GM23338 (cell line): ENCODE measurements around the gene SYCP2. TPM values are rescaled to one million over a fixed set of nuclear protein-coding genes. Genes with fewer than 3 reads are reported as not detected.

Experiments
- ATAC-seq: fragments of 200-7000 bp; cut with Tn5 transposase; 3 replicates; pipeline ENCODE4 v1.9.1; 2020
- DNase-seq: peaks from one replicate; pipeline ENCODE4 v3.0.0-alpha.2; 2015; ENCODE audit warnings: low spot score
- H2AFZ ChIP-seq: fragments of 200-600 bp; sonication (generic); 2 replicates; pipeline ENCODE4 v1.8.0; 2016; ENCODE audit warnings: antibody characterized with exemption, mild to moderate bottlenecking, moderate library complexity
- H3F3A ChIP-seq: fragments of 200-600 bp; sonication (generic); replicated peaks from 2 replicates; pipeline ENCODE4 v1.8.0; 2017; ENCODE audit warnings: antibody characterized with exemption, mixed run types, low read depth
- H3K27ac ChIP-seq: fragments of 200-600 bp; sonication (generic); 2 replicates; pipeline ENCODE4 v1.6.1; 2016; ENCODE audit warnings: low read depth
- H3K27me3 ChIP-seq: fragments of 200-600 bp; sonication (generic); 2 replicates; pipeline ENCODE4 v1.8.0; 2016; ENCODE audit warnings: mild to moderate bottlenecking, mixed run types, moderate library complexity; ENCODE audit not compliant: insufficient read depth
- H3K36me3 ChIP-seq: fragments of 200-600 bp; sonication (generic); 2 replicates; pipeline ENCODE4 v1.8.0; 2016; ENCODE audit warnings: mild to moderate bottlenecking; ENCODE audit not compliant: insufficient read depth
- H3K4me1 ChIP-seq: fragments of 200-600 bp; sonication (generic); 2 replicates; pipeline ENCODE4 v1.8.0; 2016; ENCODE audit warnings: mild to moderate bottlenecking, moderate library complexity; ENCODE audit not compliant: insufficient read depth
- H3K4me2 ChIP-seq: fragments of 200-600 bp; sonication (generic); 2 replicates; pipeline ENCODE4 v1.7.1; 2017; ENCODE audit warnings: mixed run types
- H3K4me3 ChIP-seq: fragments of 200-600 bp; sonication (generic); 2 replicates; pipeline ENCODE4 v1.6.1; 2016; ENCODE audit warnings: mixed run types
- H3K79me2 ChIP-seq: fragments of 200-600 bp; sonication (generic); replicated peaks from 2 replicates; pipeline ENCODE4 v1.8.0; 2017; ENCODE audit warnings: mild to moderate bottlenecking; ENCODE audit not compliant: insufficient read depth
- H3K9me2 ChIP-seq: fragments of 200-600 bp; sonication (generic); 2 replicates; pipeline ENCODE4 v1.8.0; 2017; ENCODE audit not compliant: insufficient read depth
- H4K20me1 ChIP-seq: fragments of 200-600 bp; sonication (generic); replicated peaks from 2 replicates; pipeline ENCODE4 v1.8.0; 2017; ENCODE audit warnings: mild to moderate bottlenecking; ENCODE audit not compliant: insufficient read depth
- H3K27ac Mint-ChIP-seq: 2 replicates; pipeline ENCODE4 v1.8.0; 2020; ENCODE audit warnings: inconsistent platforms, mild to moderate bottlenecking, moderate library complexity, mixed read lengths
- H3K27me3 Mint-ChIP-seq: 3 replicates; pipeline ENCODE4 v1.8.0; 2022; ENCODE audit warnings: low read depth, mild to moderate bottlenecking, moderate library complexity, mixed read lengths, inconsistent platforms; ENCODE audit not compliant: insufficient read depth, poor library complexity
- H3K36me3 Mint-ChIP-seq: 3 replicates; pipeline ENCODE4 v1.8.0; 2021; ENCODE audit warnings: low read depth, mild to moderate bottlenecking, inconsistent platforms, moderate library complexity, mixed read lengths
- H3K4me1 Mint-ChIP-seq: 3 replicates; pipeline ENCODE4 v1.8.0; 2020; ENCODE audit warnings: mild to moderate bottlenecking, inconsistent platforms, mixed read lengths
- H3K4me3 Mint-ChIP-seq: 3 replicates; pipeline ENCODE4 v1.8.0; 2021; ENCODE audit warnings: moderate library complexity, mild to moderate bottlenecking, inconsistent platforms, mixed read lengths
- H3K9me3 Mint-ChIP-seq: 3 replicates; pipeline ENCODE4 v1.8.0; 2020; ENCODE audit warnings: moderate library complexity, mild to moderate bottlenecking, inconsistent platforms, mixed read lengths
- CREB1 ChIP-seq: fragments of 250-450 bp; sonication (Bioruptor Pico); IDR thresholded peaks from 2 replicates; pipeline ENCODE4 v1.5.0; 2020; ENCODE audit warnings: low read depth, mild to moderate bottlenecking, moderate library complexity
- CTCF ChIP-seq, 2 experiments: fragments of 200-600 bp in 1 of 2; sonication (generic) in 1 of 2; conservative IDR thresholded peaks; 2 replicates each; pipeline versions ENCODE4 v1.5.1 to v1.6.1; 2016 to 2017; ENCODE audit warnings: antibody characterized with exemption in 2 of 2, low read depth in 2 of 2, mild to moderate bottlenecking in 2 of 2, moderate library complexity in 1 of 2
- EZH2 ChIP-seq: fragments of 200-600 bp; sonication (generic); IDR thresholded peaks from one replicate; pipeline ENCODE4 v1.8.0; 2017; ENCODE audit warnings: antibody characterized with exemption, mild to moderate bottlenecking, low read depth; ENCODE audit not compliant: unreplicated experiment
- EZH2phosphoT487 ChIP-seq: fragments of 200-600 bp; sonication (generic); IDR thresholded peaks from one replicate; pipeline ENCODE4 v1.8.1; 2018; ENCODE audit warnings: antibody characterized with exemption; ENCODE audit not compliant: unreplicated experiment
- NANOG ChIP-seq: IDR thresholded peaks from 2 replicates; pipeline ENCODE4 v1.6.1; 2016; ENCODE audit warnings: antibody characterized with exemption, borderline replicate concordance
- ZNF331 ChIP-seq: fragments of 250-450 bp; sonication (Bioruptor Pico); IDR thresholded peaks from 2 replicates; pipeline ENCODE4 v1.5.0; 2020; ENCODE audit warnings: low read depth, mild to moderate bottlenecking, moderate library complexity
- ZNF462 ChIP-seq: fragments of 250-450 bp; sonication (Bioruptor Pico); IDR thresholded peaks from 2 replicates; pipeline ENCODE4 v1.5.0; 2020; ENCODE audit warnings: mild to moderate bottlenecking, moderate library complexity
- polyA plus RNA-seq: library from polyadenylated mRNA; unstranded; fragments of >200 nt; fragmentation: Nextera tagmentation; extraction: Ambion mirVana; gene quantifications from 2 replicates; pipeline ENCODE4 v1.2.1, GENCODE V29; 2016
- total RNA-seq: library from RNA; depleted of rRNA; stranded (reverse); fragments of >200 nt; shearing (Covaris generic); gene quantifications from 2 replicates; pipeline ENCODE4 v1.2.3, GENCODE V29; 2014

The SYCP2 gene
- total and polyA plus RNA-seq, 2 experiments from 2014 or later = 0.50 to 2.1 TPM

- TF ChIP-seq NANOG = no peak
- TF ChIP-seq ZNF462 (CRISPR knock-in tag) = no peak
Measured at GRCh38 chr20:59848182-59848581, 85.3 kb downstream of the SYCP2 start (continued).

- no peak for DNase-seq
- no peaks in the 10 kb centered on the region for H3K4me1 ChIP-seq
- H3K27ac ChIP-seq = no peak overlapping the region
- no peaks in the 10 kb centered on the region for H3F3A ChIP-seq
- Mint-ChIP-seq H3K4me1 (no peaks in the 10 kb centered on the region), H3K27ac (no peak overlapping the region), H3K9me3 (no peaks in the 10 kb centered on the region), H3K36me3 (no peaks in the 10 kb centered on the region), H3K27me3 (peaks cover 4% of the 10 kb centered on the region), H3K4me3 (no peak overlapping the region)
- no peak overlapping the region for H2AFZ ChIP-seq
- no peak overlapping the region for H3K4me2 ChIP-seq
- no peaks in the 10 kb centered on the region for H4K20me1 ChIP-seq
- ATAC-seq = no peak
- no peaks in the 10 kb centered on the region for H3K9me2 ChIP-seq
- H3K4me3 ChIP-seq = no peak overlapping the region
- H3K79me2 ChIP-seq = no peaks in the 10 kb centered on the region
- peaks cover 16% of the 10 kb centered on the region; the same call in 1 of the 2 replicates for H3K27me3 ChIP-seq
- H3K36me3 ChIP-seq = no peaks in the 10 kb centered on the region
- TF ChIP-seq ZNF331 (CRISPR knock-in tag) (no peak), ZNF462 (CRISPR knock-in tag) (no peak), CTCF (conservative IDR thresholded peaks at IDR 0.05; ENCODE audit: low read depth in 2 of 2) (no peak), NANOG (no peak), CREB1 (CRISPR knock-in tag) (no peak), EZH2phosphoT487 (no peak), EZH2 (no peak)
Measured at GRCh38 chr20:59845472-59845871, 88.0 kb downstream of the SYCP2 start.
